Cardiac muscle cell (in vitro differentiated cells and primary cell): Measurements from ENCODE around the gene SHLD1. TPM values are rescaled to one million over a fixed set of nuclear protein-coding genes. Genes with fewer than 3 reads are reported as not detected.
"Not testable (repeated sequence)": the region's sequence is repeated elsewhere in the genome, so short reads cannot be mapped to it uniquely, and the experiment has no call there.

Source experiments
- DNase-seq, 2 donors: peaks; one replicate each; pipeline versions ENCODE4 v3.0.0 to v3.0.0-alpha.2; 2010 to 2017; ENCODE audit warnings: low read depth in 1 of 2, low spot score in 1 of 2
- H3K27ac ChIP-seq: fragments of 200-600 bp; sonication (generic); 2 replicates; pipeline ENCODE4 v1.5.1; 2016
- H3K27me3 ChIP-seq: fragments of 200-600 bp; sonication (generic); 2 replicates; pipeline ENCODE4 v1.6.0; 2016; ENCODE audit warnings: control low read depth
- H3K36me3 ChIP-seq: fragments of 200-600 bp; sonication (generic); 2 replicates; pipeline ENCODE4 v1.5.1; 2016; ENCODE audit warnings: control low read depth
- H3K4me1 ChIP-seq: fragments of 200-600 bp; sonication (generic); 2 replicates; pipeline ENCODE4 v1.8.1; 2017; ENCODE audit warnings: low read depth, mild to moderate bottlenecking, mixed run types
- H3K4me3 ChIP-seq: fragments of 200-600 bp; sonication (generic); 2 replicates; pipeline ENCODE4 v1.5.1; 2016; ENCODE audit warnings: mild to moderate bottlenecking
- H3K9me3 ChIP-seq: fragments of 200-600 bp; sonication (generic); 2 replicates; pipeline ENCODE4 v1.5.1; 2017; ENCODE audit warnings: low read depth, mild to moderate bottlenecking, control low read depth
- CTCF ChIP-seq: IDR thresholded peaks from 2 replicates; pipeline ENCODE4 v1.5.1; 2012; ENCODE audit warnings: low read depth, mild to moderate bottlenecking, low read length
- polyA plus RNA-seq: library from polyadenylated mRNA; unstranded; fragments of >200 nt; fragmentation: Nextera tagmentation; extraction: Ambion mirVana; gene quantifications from 2 replicates; pipeline ENCODE4 v1.2.1, GENCODE V29; 2016
- total RNA-seq: library from RNA; depleted of rRNA; stranded (reverse); fragments of >200 nt; gene quantifications from 2 replicates; pipeline ENCODE4 v1.2.3, GENCODE V29; 2016

The SHLD1 gene
- total and polyA plus RNA-seq, 2 experiments from 2014 or later = 3.4 to 10.9 TPM

DNA sequence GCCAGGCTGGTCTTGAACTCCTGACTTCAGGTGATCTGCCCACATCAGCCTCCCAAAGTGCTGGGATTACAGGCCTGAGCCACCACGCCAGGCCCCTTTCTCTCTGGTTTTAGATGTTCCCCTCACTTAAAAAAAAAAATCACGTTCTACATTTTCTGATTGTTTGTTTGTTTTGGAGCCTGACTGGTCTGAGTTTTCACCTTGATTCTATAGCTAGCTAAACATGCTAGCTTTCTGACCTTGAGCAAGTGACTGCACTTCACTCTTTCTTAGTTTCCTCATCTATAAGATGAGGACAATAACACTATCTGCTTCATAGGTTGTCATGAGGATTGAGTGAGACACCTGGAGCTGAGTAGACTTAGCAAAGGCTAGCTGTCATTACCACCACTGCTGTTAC is 43.7 kb downstream of the SHLD1 start:
- no peaks in the 10 kb centered on the region for H3K4me1 ChIP-seq
- no peak overlapping the region for H3K4me3 ChIP-seq
- H3K36me3 ChIP-seq = no peaks in the 10 kb centered on the region
- H3K9me3 ChIP-seq = no peaks in the 10 kb centered on the region
- no peak overlapping the region for H3K27ac ChIP-seq
- DNase-seq = no peak
- TF ChIP-seq CTCF = no peak
- no peaks in the 10 kb centered on the region for H3K27me3 ChIP-seq

DNA sequence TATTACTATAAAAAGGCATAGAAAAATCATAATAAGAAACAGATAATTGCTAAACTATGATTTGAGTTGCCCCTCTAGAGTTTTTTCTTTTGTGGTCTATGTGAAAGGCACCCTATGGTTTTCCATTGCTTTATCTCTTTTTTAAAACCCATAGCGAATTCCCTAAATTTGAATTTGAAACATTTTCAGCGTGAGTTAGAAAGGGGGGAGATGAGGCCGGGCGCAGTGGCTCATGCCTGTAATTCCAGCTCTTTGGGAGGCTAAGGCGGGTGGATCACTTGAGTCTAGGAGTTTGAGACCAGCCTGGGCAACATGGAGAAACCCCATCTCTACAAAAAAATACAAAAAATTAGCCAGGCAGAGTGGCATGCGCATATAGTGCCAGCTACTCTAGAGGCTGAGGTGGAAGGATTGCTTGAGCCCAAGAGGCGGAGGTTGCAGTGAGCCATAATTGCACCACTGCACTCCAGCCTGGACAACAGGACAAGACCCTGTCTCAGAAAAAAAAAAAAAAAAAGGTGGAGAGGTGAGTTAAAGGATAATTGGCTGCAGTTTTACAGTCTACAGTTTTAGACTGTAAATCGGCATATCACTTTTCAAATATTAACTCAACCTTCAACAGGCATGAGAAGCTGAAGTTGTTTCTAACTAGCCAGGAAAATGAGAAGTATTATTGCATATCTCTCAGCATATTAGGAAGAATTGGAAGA is 46.3 kb downstream of the SHLD1 start:
- no peak overlapping the region for H3K4me3 ChIP-seq
- no peaks in the 10 kb centered on the region for H3K27me3 ChIP-seq
- H3K9me3 ChIP-seq = no peaks in the 10 kb centered on the region
- H3K4me1 ChIP-seq = no peaks in the 10 kb centered on the region
- no peak for DNase-seq
- no peak overlapping the region for H3K27ac ChIP-seq
- TF ChIP-seq CTCF = no peak
- no peaks in the 10 kb centered on the region for H3K36me3 ChIP-seq

DNA sequence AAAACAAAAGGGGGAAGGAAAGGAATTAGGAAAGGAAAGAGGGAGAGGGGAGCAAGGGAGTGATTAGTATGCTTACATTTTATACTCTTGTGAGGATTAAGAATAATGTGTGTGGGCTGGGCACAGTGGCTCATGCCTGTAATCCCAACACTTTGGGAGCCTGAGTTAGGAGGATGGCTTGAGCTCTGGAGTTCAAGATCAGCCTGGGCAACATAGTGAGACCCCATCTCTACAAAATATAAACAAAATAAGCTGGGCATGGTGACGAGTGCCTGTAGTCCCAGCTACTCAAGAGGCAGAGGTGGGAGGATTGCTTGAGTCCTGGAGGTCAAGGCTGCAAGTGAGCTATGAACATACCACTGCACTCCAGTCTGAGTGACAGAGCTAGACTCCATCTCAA is 47.0 kb downstream of the SHLD1 start:
- H3K4me1 ChIP-seq = no peaks in the 10 kb centered on the region
- TF ChIP-seq CTCF = no peak
- no peak overlapping the region for H3K27ac ChIP-seq
- no peaks in the 10 kb centered on the region for H3K9me3 ChIP-seq
- H3K36me3 ChIP-seq = no peaks in the 10 kb centered on the region
- DNase-seq = no peak
- H3K4me3 ChIP-seq = no peak overlapping the region
- no peaks in the 10 kb centered on the region for H3K27me3 ChIP-seq

GRCh38 chr20:5797843-5798462 is 47.8 kb downstream of the SHLD1 start:
- H3K9me3 ChIP-seq = no peaks in the 10 kb centered on the region
- no peak for DNase-seq
- TF ChIP-seq CTCF = no peak
- no peaks in the 10 kb centered on the region for H3K36me3 ChIP-seq
- H3K27me3 ChIP-seq = no peaks in the 10 kb centered on the region
- H3K4me3 ChIP-seq = no peak overlapping the region
- no peaks in the 10 kb centered on the region for H3K4me1 ChIP-seq
- no peak overlapping the region for H3K27ac ChIP-seq

DNA sequence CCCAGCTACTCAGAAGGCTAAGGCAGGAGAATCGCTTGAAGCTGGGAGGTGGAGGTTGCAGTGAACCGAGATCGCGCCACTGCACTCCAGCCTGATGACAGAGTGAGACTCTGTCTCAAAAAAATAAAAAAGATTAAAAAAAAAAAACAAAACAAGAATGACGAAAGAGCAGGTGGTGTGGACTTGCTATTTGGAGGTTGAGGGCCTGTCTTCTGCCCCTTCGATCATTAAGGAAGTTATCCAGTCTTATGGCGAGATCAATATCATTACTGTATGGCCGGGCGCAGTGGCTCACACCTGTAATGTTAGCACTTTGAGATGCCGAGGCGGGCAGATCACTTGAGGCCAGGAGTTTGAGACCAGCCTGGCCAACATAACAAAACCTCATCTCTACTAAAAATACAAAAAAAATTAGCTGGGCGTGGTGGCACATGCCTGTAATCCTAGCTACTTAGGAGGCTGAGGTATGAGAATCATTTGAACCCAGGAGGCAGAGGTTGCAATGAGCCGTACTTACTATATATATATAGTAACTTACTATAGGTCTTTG is 53.6 kb downstream of the SHLD1 start:
- not testable (repeated sequence) for H3K4me1 ChIP-seq, H3K27me3 ChIP-seq, DNase-seq, H3K9me3 ChIP-seq, H3K36me3 ChIP-seq, H3K27ac ChIP-seq, H3K4me3 ChIP-seq
